ENCODE measurements around the gene CATSPER4. TPM values are rescaled to one million over a fixed set of nuclear protein-coding genes. Genes with fewer than 3 reads are reported as not detected.

The CATSPER4 gene
- total and polyA plus RNA-seq, 2 of the 13 experiments (the other 11 are each of a cell fraction or from before 2014, with no cell fraction given) = not detected

- TF ChIP-seq ZNF383 (CRISPR knock-in tag; IDR thresholded peaks at IDR 0.05; ENCODE audit: borderline replicate concordance) (no peak), ZNF788 (CRISPR knock-in tag; IDR thresholded peaks at IDR 0.05; ENCODE audit: borderline replicate concordance) (no peak), ZNF597 (CRISPR knock-in tag; IDR thresholded peaks at IDR 0.05) (no peak), ZNF510 (CRISPR knock-in tag; IDR thresholded peaks at IDR 0.05; ENCODE audit: low read depth) (no peak), ZNF451 (CRISPR knock-in tag; IDR thresholded peaks at IDR 0.05) (no peak), HMGA1 (CRISPR knock-in tag; conservative IDR thresholded peaks at IDR 0.05) (no peak), KDM4B (CRISPR knock-in tag; IDR thresholded peaks at IDR 0.05) (no peak), ZNF496 (CRISPR knock-in tag; IDR thresholded peaks at IDR 0.05; ENCODE audit: insufficient replicate concordance) (no peak), ZNF275 (CRISPR knock-in tag; IDR thresholded peaks at IDR 0.05; ENCODE audit: borderline replicate concordance) (0 out of 2 replicates have a peak, but pooled peaks have one; percentile 30), HNRNPK (IDR thresholded peaks at IDR 0.05; ENCODE audit: low read depth, low read length, poor library complexity, severe bottlenecking) (peak; percentile 16), BRCA1 (CRISPR knock-in tag; IDR thresholded peaks at IDR 0.05) (no peak), EHMT2 (IDR thresholded peaks at IDR 0.05; ENCODE audit: borderline replicate concordance, low read depth, low read length) (no peak), HMGXB4 (CRISPR knock-in tag; IDR thresholded peaks at IDR 0.05; ENCODE audit: borderline replicate concordance in 1 of 2, low read depth in 1 of 2) (peak in 1 of 2 experiments; percentile 41; a peak in 1 of 4 replicates), ZNF17 (CRISPR knock-in tag; IDR thresholded peaks at IDR 0.05) (no peak), MAZ (IDR thresholded peaks at IDR 0.05; ENCODE audit: borderline replicate concordance, low read depth, low read length) (no peak), MAZ (CRISPR knock-in tag; IDR thresholded peaks at IDR 0.05; ENCODE audit: low read depth) (peak; percentile 65; the same call in 1 of the 2 replicates), FOSL2 (CRISPR knock-in tag; IDR thresholded peaks at IDR 0.05) (no peak), PRMT3 (CRISPR knock-in tag; IDR thresholded peaks at IDR 0.05; ENCODE audit: borderline replicate concordance, low read depth) (no peak), RFX1 (IDR thresholded peaks at IDR 0.05) (no peak), ZBTB37 (CRISPR knock-in tag; IDR thresholded peaks at IDR 0.05) (no peak), E2F1 (CRISPR knock-in tag; IDR thresholded peaks at IDR 0.05) (no peak), ELF4 (CRISPR knock-in tag; IDR thresholded peaks at IDR 0.05; ENCODE audit: borderline replicate concordance) (no peak)
Observed at GRCh38 chr1:26164036-26164860, 26.2 kb upstream of the CATSPER4 start (continued).
